GM12864 (cell line): ENCODE measurements around the gene CRYAB.

Source experiments
- DNase-seq: peaks from one replicate; pipeline ENCODE4 v3.0.0-alpha.2; 2011; ENCODE audit warnings: low read depth
- H3K4me3 ChIP-seq: 2 replicates; pipeline ENCODE4 v1.5.1; 2011; ENCODE audit warnings: mild to moderate bottlenecking, low read depth, low read length, control low read depth
- TF ChIP-seq, protein P1 (sequence below): IDR thresholded peaks from 2 replicates; pipeline ENCODE4 v1.5.1; 2011; ENCODE audit warnings: low read depth, mild to moderate bottlenecking, moderate library complexity, low read length, control low read depth, inconsistent platforms; ENCODE audit errors: missing control alignments

The CRYAB gene

DNA sequence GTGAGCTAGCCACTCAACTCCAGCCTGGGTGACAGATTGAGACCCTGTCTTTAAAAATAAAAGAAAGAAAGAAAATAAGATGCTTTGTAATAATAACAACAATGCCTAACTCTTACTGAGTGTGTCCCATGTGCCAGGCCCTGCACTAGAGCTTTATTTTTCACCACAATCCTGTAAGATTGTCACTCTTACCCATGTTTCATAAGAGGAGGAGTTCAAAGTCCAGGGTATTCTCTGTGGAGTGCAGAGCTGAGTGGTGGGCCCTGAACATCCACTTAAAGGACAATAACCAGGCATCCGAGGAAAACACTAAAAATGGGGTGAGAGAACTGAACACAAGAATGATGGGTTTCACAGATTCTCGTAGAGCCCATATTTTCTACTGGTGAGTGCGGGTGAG, 6.2 kb upstream of the CRYAB start:
- no peak overlapping the region for H3K4me3 ChIP-seq
- DNase-seq: no peak
- TF ChIP-seq, protein P1, sequence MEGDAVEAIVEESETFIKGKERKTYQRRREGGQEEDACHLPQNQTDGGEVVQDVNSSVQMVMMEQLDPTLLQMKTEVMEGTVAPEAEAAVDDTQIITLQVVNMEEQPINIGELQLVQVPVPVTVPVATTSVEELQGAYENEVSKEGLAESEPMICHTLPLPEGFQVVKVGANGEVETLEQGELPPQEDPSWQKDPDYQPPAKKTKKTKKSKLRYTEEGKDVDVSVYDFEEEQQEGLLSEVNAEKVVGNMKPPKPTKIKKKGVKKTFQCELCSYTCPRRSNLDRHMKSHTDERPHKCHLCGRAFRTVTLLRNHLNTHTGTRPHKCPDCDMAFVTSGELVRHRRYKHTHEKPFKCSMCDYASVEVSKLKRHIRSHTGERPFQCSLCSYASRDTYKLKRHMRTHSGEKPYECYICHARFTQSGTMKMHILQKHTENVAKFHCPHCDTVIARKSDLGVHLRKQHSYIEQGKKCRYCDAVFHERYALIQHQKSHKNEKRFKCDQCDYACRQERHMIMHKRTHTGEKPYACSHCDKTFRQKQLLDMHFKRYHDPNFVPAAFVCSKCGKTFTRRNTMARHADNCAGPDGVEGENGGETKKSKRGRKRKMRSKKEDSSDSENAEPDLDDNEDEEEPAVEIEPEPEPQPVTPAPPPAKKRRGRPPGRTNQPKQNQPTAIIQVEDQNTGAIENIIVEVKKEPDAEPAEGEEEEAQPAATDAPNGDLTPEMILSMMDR: no peak

DNA sequence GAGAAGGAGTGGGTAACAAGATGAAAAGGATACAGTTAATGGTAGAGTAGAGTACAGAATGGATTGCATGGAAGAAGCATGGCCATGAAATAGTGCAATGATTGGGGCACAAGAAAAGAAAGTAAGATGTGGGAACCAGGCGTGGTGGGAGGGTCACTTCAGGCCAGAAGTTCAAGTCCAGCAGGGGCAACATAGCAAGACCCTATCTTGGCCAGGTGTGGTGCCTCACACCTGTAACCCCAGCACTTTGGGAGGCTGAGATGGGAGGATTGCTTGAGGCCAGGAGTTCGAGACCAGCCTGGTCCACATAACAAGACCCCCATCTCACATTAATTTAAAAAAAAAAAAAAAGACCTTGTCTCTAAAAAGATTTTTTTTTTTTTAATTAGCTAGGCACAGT, 5.7 kb upstream of the CRYAB start:
- TF ChIP-seq, protein P1: no peak
- DNase-seq: no peak
- H3K4me3 ChIP-seq: no peak overlapping the region

DNA sequence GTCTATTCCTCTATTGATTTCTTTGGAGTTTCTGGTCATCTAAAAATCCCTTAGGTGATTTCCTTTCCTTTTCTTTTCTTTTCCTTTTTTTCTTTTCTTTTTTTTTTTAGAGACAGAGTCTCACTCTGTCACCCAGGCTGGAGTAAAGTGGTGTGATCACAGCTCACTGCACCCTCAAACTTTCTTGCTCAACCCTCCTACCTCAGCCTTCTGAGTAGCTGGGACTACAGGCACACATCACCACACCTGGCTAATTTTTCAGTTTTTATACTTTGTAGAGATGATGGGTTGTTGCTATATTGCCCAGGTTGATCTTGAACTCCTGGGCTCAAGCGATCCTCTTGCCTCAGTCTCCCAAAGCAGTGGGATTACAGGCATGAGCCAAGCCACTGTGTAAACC, 5.2 kb upstream of the CRYAB start:
- H3K4me3 ChIP-seq: no peak overlapping the region
- DNase-seq: no peak
- TF ChIP-seq, protein P1: no peak

DNA sequence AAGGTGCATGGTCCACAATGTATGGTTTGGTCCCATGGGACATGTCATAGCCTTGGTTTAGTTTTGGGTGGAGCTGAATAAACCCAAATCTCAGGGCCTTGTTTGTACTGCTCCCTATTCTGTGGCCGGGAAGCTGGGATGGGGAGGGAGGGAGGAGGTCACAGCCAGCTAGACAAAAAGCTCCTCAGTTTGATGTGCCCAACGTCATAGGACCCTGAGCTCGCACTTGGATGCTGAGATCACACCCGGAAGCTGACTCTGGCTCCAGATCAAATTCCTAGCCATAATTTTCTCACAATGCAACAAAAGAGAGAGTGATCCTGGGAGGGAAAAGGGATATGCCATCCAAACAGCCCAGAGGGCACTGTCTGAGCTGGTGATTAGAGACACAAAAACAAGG, 2.4 kb upstream of the CRYAB start:
- TF ChIP-seq, protein P1: no peak
- no peak for DNase-seq
- no peak overlapping the region for H3K4me3 ChIP-seq

DNA sequence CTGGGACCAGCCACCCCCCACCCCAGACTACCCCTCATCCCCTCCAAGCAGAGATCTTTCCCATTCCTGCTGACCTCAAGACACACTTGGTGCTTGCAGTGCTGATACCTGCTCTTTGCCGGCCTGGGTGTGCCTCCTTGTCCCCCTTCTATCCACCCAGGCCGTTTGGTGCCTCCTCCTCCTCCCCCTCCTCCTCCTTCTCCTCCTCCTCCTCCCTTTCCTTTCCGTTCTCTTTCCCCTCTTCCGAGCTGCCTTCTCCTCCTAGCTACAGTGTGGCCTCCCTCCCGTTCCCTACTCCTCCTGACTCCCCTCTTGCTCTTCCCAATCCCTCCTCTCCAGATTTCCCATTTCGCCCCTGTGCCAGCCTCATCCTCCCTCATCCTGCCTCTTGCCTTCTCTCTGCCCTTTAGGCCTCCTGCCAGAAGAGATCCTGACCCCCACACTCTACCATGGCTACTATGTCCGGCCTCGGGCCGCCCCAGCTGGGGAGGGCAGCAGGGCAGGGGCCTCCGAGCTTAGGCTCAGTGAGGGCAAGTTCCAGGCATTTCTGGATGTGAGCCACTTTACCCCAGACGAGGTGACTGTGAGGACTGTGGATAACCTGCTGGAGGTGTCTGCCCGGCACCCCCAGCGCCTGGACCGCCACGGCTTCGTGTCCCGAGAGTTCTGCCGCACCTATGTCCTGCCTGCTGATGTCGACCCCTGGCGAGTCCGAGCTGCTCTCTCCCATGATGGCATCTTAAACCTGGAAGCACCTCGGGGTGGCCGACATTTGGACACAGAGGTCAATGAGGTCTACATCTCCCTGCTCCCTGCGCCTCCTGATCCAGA, 1.7 kb upstream of the CRYAB start:
- TF ChIP-seq, protein P1: no peak
- no peak for DNase-seq
- no peak overlapping the region for H3K4me3 ChIP-seq

DNA sequence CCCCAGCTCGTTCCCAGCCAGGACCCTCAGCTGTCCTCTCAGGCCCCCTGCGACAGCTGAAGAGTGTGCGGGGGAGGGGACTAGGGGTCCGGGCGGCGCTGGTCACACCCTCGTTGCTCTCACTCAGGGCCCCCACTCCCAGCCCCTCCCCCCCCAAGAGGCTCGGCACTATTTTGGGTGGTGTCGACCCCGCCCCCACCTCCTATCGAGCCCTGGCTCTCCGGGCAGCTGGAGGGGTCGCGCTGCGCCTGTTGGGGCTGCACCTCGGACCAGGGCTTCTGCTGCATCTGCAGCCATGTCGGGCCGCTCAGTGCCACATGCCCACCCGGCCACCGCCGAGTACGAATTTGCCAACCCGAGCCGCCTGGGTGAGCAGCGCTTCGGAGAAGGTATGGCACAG, 965 bp upstream of the CRYAB start, which contains the start of gene HSPB2:
HSPB2 (plus strand) TSS at position 200 of the 400 bp plus-strand sequence; CDS start at position 296, 96 bp downstream.
- TF ChIP-seq, protein P1: no peak
- H3K4me3 ChIP-seq: no peak within 1 kb of the TSS
- DNase-seq: no peak
